Measurements from ENCODE around the gene PSME2. TPM values are rescaled to one million over a fixed set of nuclear protein-coding genes. Genes with fewer than 3 reads are reported as not detected.

PSME2 gene
- total and polyA plus RNA-seq, 2 of the 13 experiments (the other 11 are each of a cell fraction or from before 2014, with no cell fraction given): 332 to 716 TPM

DNA sequence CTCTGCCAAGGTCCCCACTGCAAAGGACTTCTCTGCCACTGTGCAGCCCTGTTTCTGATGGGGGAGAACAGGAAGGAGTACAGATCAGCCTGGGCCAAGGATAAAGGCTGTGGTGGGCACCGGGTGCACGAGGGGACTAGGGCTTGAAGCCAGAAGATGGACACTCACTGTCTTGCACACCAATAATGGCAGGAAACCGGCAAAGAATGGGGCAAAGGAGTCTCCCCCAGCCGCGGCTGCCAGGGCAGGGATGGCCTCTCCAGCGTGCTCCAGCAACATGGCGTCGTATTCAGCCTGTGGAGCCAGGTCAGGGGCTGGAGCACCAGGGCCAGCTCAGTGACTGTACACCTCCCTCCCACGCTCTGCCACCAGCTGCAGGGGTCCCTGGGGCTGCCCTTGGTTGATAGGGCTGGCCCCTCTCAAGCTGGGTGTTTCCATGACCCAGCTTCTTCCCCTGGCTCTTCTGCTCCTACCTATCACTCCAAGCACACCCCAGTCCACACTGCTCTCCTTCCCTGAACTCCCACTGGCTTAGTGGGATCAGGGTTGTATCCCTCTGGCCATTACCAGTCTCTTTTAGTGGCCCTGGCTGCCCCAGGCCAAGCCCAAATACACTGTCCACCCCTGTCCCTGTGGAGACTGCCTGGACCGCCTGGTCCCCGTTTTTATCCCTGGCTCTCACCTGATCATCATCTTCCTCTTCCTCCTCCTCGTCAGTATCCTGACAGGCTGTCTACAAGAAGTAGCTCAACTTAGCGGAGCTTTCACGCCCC, 35.9 kb upstream of the PSME2 start (continued):
- no peak for TF ChIP-seq GZF1 (CRISPR knock-in tag; IDR thresholded peaks at IDR 0.05)
- TF ChIP-seq ZNF296 (CRISPR knock-in tag; conservative IDR thresholded peaks at IDR 0.05): no peak
- TF ChIP-seq ZNF782 (CRISPR knock-in tag; IDR thresholded peaks at IDR 0.05; ENCODE audit: borderline replicate concordance): no peak
- no peak for TF ChIP-seq ZNF446 (CRISPR knock-in tag; IDR thresholded peaks at IDR 0.05)
- no peak for TF ChIP-seq PRMT3 (CRISPR knock-in tag; IDR thresholded peaks at IDR 0.05; ENCODE audit: borderline replicate concordance, low read depth)
- no peak for TF ChIP-seq ZNF343 (CRISPR knock-in tag; IDR thresholded peaks at IDR 0.05)
- no peak for TF ChIP-seq PHB2 (IDR thresholded peaks at IDR 0.05; ENCODE audit: partially characterized antibody)
- TF ChIP-seq RBM22 (optimal IDR thresholded peaks at IDR 0.05; ENCODE audit: low read length): peak; percentile 36
- no peak for TF ChIP-seq ZNF441 (CRISPR knock-in tag; IDR thresholded peaks at IDR 0.05; ENCODE audit: borderline replicate concordance)
- TF ChIP-seq RAD21 (CRISPR knock-in tag; IDR thresholded peaks at IDR 0.05): no peak
- 0 out of 2 replicates have a peak, but pooled peaks have one; percentile 34 for TF ChIP-seq SSRP1 (CRISPR knock-in tag; IDR thresholded peaks at IDR 0.05)
- TF ChIP-seq ZNF256 (CRISPR knock-in tag; conservative IDR thresholded peaks at IDR 0.05): no peak
- TF ChIP-seq, protein P1, sequence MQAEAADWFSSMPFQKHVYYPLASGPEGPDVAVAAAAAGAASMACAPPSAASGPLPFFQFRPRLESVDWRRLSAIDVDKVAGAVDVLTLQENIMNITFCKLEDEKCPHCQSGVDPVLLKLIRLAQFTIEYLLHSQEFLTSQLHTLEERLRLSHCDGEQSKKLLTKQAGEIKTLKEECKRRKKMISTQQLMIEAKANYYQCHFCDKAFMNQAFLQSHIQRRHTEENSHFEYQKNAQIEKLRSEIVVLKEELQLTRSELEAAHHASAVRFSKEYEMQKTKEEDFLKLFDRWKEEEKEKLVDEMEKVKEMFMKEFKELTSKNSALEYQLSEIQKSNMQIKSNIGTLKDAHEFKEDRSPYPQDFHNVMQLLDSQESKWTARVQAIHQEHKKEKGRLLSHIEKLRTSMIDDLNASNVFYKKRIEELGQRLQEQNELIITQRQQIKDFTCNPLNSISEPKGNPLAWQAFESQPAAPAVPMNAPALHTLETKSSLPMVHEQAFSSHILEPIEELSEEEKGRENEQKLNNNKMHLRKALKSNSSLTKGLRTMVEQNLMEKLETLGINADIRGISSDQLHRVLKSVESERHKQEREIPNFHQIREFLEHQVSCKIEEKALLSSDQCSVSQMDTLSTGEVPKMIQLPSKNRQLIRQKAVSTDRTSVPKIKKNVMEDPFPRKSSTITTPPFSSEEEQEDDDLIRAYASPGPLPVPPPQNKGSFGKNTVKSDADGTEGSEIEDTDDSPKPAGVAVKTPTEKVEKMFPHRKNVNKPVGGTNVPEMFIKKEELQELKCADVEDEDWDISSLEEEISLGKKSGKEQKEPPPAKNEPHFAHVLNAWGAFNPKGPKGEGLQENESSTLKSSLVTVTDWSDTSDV (CRISPR knock-in tag; IDR thresholded peaks at IDR 0.05): no peak
- no peak for TF ChIP-seq ARNT (IDR thresholded peaks at IDR 0.05)
- TF ChIP-seq ZNF460 (CRISPR knock-in tag; IDR thresholded peaks at IDR 0.05; ENCODE audit: borderline replicate concordance): no peak
- TF ChIP-seq PHF21A (CRISPR knock-in tag; IDR thresholded peaks at IDR 0.05): no peak
- TF ChIP-seq THAP7 (CRISPR knock-in tag; IDR thresholded peaks at IDR 0.05): 0 out of 2 replicates have a peak, but pooled peaks have one; percentile 30
- TF ChIP-seq DNMT3B (CRISPR knock-in tag; conservative IDR thresholded peaks at IDR 0.05): no peak
- no peak for TF ChIP-seq XRCC5 (optimal IDR thresholded peaks at IDR 0.05; ENCODE audit: low read length)
- TF ChIP-seq ZNF124 (CRISPR knock-in tag; IDR thresholded peaks at IDR 0.05): no peak
- no peak for TF ChIP-seq MATR3 (CRISPR knock-in tag; IDR thresholded peaks at IDR 0.05)
- no peak for TF ChIP-seq ZFP37 (CRISPR knock-in tag; IDR thresholded peaks at IDR 0.05; ENCODE audit: borderline replicate concordance)
- TF ChIP-seq RBFOX2 (IDR thresholded peaks at IDR 0.05; ENCODE audit: low read depth, low read length): peak; percentile 47; the same call in 1 of the 2 replicates
- 0 out of 4 replicates have a peak, but pooled peaks of 1 of the 2 experiments have one; percentile 11 for TF ChIP-seq POLR2A (IDR thresholded peaks at IDR 0.05; ENCODE audit: insufficient read depth in 1 of 2, low read depth in 2 of 2, low read length in 2 of 2)
- TF ChIP-seq, protein P2, sequence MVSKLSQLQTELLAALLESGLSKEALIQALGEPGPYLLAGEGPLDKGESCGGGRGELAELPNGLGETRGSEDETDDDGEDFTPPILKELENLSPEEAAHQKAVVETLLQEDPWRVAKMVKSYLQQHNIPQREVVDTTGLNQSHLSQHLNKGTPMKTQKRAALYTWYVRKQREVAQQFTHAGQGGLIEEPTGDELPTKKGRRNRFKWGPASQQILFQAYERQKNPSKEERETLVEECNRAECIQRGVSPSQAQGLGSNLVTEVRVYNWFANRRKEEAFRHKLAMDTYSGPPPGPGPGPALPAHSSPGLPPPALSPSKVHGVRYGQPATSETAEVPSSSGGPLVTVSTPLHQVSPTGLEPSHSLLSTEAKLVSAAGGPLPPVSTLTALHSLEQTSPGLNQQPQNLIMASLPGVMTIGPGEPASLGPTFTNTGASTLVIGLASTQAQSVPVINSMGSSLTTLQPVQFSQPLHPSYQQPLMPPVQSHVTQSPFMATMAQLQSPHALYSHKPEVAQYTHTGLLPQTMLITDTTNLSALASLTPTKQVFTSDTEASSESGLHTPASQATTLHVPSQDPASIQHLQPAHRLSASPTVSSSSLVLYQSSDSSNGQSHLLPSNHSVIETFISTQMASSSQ (IDR thresholded peaks at IDR 0.05; ENCODE audit: low read depth): no peak
- TF ChIP-seq, protein P2 (CRISPR knock-in tag; IDR thresholded peaks at IDR 0.05; ENCODE audit: borderline replicate concordance): no peak
